CMK (cell line): ENCODE results near the gene SLC9A5.

Source experiments
- DNase-seq: peaks from one replicate; pipeline ENCODE4 v3.0.0-alpha.2; 2010; ENCODE audit warnings: low read depth

SLC9A5 gene

GRCh38 chr16:67238806-67239470 is 9.8 kb upstream of the SLC9A5 start:
- DNase-seq, result no peak

GRCh38 chr16:67240506-67240905 is 8.3 kb upstream of the SLC9A5 start:
- DNase-seq, result no peak

DNA sequence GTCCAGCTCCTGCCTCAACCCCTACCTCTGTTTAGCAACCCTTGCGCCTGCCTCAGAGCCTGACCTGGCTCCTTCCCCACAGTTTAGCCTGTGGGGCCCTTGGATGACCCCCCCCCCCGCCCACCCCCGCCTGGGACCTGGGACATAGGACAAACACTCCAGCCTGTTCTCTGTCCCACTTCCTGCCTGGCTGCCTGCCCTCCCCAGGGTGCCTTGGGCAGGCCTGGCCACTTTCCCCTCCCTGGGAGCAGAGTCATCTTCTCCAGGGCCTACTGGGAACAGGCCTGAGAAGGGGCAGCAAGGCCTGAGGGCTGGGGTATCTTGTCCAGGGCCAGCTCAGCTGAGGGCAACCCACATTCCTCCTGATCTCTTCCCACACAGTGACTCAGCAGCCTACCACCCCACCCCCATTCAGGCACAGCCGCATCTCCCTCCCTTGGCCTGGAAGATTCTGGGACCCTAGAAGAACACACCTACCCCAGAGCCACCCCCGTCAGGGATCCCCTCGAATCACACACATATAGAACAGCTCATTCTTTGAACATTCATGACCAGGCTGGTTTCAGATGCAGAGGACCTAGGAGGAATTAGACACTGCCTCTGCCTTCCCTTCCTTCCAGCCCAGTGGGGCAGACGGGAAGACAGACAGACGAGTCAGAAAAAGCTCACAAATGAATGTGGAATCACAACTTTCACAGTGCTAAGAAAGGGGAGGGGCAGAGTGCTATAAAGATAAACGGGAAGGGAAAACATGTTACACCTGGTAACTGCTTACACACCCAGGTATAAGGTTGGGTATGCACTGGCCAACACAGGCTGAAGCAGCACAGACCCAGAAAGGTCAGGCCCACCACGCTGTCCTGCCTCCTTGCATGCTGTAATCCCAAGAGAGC is 7.5 kb upstream of the SLC9A5 start:
- DNase-seq, result peak; percentile 63

DNA sequence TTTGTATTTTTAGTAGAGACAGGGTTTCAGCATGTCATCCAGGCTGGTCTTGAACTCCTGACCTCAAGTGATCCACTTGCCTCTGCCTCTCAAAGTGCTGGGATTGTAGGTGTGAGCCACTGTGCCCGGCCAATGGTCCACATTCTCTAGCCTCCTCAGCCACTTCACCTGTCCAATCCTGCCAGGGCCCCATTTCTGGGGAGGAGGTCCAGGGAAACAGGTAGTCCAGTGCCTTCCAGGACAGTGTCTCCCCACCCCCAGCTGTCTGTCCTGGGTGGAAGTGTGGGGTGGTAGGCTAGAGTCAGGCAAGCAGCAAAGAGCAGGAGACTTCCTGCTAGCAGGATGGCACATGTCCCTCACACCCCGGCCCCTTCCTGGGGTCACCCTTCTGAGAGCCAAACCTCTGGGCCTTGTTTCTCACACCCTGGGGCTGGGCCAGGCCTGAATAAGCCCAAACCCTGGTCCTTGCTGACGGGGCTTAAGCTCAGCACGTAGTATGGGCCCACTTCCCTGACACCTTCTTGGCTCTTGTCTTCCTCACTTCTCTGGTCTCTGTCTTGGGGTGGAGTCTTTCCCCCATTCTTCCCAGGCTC is 6.5 kb upstream of the SLC9A5 start:
- no peak for DNase-seq

GRCh38 chr16:67243481-67243880 is 5.3 kb upstream of the SLC9A5 start:
- DNase-seq, result no peak

DNA sequence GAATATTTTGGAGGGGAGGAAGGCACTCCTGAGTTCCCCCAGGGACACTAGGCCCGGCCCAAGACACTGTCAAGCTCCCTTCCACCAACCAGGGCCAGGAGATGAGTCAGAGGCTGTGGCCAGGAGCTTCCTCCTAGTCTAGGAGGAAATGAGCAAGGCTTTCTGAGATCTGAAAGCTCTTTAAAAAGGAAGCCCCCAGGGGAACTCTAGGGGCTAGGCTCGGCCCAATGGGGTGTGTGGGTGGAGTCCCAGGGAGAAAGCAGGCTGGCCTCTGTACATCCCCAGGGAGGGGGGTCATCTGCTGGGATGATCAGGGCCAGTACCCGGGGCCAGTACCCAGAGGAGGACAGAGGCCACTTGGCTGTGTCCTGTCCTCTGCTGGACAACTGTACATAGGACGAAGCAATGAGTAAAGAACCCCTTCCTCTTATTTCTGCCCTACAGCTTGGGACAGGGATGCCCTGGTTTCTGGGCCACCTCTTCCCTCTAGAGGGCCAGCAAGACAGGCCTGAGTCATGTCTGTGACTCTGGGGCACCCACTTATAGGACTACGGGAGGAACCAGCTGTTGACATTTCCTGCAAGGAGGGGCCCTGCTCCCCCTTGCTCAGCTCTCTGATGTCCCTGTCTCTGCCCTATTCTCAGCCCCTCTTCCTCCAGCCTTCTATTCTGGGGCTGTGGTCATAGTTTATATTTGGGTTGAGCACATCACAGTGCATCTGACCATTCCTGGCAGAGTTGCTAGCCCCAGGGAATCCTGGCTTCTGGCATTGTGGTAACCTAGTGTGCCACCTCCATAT is 4.2 kb upstream of the SLC9A5 start:
- DNase-seq, result peak; percentile 70

- DNase-seq, result no peak
Measured at GRCh38 chr16:67245186-67245585, 3.6 kb upstream of the SLC9A5 start.

DNA sequence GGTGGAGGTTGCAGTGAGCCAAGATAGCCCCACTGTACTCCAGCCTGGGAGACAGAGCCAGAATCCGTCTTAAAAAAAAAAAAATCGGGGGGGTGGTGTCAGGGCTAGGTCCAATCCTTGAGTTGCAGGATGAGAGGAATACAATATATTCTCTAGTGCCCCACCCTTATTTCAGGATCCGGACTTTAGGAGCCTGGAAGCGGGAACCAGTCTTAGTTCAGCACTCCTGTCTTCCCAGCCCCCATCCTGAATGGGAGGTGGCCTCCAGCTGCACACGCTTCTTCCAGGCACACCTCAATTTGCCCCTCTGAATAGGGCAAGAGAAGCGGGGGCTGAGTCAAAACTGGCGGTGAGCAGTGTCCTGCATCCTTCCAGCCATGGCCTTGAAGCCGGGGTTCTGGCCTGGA is 3.1 kb upstream of the SLC9A5 start:
- no peak for DNase-seq

DNA sequence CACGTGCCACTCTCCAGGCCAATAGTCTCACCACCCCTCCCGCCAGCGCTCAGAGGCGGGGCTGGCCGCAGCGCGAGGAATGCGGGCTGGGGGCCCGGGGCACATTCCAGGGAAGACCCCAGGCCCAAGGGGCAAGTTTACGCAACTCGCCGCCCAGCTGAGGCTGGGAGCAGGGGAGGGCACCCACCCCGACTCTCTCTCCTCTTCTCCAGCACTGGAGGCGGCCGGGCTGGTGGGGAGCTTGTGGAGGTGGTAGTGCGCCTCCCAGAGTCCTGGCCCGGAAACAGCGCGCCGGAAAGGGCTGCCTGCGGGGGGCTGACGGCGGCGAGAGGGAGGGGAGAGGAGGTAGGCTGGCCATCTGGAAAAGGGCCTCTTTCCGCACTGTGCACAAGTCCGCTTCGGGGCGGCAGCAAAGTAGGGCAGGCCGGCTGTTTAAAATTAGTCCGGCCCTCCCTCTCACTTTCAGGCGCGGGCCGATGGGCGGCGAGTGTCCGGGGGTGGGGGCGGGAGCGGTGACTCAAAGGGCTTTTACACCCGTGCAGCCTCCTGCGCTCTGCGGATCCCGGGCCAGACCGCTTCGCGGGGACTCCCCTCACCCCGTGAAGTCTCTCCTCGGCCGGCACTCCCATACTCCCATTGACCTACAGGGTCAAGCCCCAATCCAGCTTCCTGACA is 2.6 kb upstream of the SLC9A5 start:
- DNase-seq, result peak; percentile 65

- DNase-seq, result no peak
Measured at GRCh38 chr16:67246756-67247191, 2.0 kb upstream of the SLC9A5 start.

- DNase-seq, result peak; percentile 93
Measured at GRCh38 chr16:67247192-67248072, 1.3 kb upstream of the SLC9A5 start, which contains the start of gene FHOD1. Gene FHOD1, minus strand, starts transcription at chr16:67247481. Its CDS starts 71 bp downstream, at chr16:67247410.

DNA sequence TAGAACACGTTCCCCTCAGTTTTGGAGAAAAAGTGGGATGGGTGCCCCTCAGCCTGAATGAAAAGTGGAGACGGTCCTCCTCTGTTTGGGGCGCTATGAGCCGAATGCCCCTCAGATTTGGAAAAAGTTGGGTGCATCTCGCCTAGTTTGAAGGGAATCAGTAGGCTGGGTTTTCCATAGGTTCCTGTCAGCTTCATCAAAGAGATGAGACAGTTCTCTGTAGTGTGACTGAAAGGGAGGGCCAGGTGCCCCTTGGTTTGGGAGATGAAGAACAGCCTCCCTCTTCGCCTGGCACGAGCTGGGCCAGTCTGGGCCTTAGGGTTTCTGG is 742 bp upstream of the SLC9A5 start:
- DNase-seq, result no peak

GRCh38 chr16:67249178-67250044 is 632 bp downstream of the SLC9A5 start:
- DNase-seq, result no peak

- no peak for DNase-seq
Measured at GRCh38 chr16:67250045-67250327, 1.2 kb downstream of the SLC9A5 start.

GRCh38 chr16:67252609-67253497 is 4.1 kb downstream of the SLC9A5 start:
- DNase-seq, result no peak

GRCh38 chr16:67254801-67255552 is 6.2 kb downstream of the SLC9A5 start:
- no peak for DNase-seq

DNA sequence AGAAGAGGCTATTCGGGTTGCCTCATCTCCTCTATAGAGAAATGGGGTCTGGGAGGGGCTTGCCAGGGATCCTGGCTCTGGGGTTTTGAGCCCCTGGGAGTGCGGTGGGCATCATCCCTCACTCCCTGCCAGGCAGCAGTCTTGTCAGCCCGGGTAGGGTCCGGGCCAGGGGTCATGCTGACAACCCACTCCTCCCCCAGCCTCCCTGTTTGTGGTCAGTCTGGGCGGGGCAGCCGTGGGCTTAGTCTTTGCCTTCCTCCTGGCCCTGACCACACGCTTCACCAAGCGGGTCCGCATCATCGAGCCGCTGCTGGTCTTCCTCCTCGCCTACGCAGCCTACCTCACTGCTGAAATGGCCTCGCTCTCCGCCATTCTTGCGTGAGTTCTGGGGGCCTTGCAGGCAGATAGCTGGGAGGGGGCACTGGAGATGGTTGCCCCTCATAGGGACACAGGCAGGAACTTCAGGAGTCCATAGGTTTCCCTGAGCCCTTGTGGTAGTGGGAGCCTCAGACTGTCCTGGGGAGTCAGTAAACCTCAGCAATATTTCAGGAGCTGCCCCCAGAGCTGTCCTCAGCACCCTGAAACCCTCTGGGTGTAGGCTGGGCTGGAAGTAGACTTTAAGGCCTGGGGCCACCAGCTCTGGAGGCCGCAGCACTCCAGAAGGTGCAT is 6.9 kb downstream of the SLC9A5 start:
- DNase-seq, result no peak
